Stimulated activated CD4-positive, alpha-beta T cell treated with anti-CD3 and anti-CD28 coated beads, Interleukin-4, amount 100 ng/mL, for 1 hour (primary cell): ENCODE data around the gene SLC30A10.
A peak's percentile ranks its signal among the peaks of the same experiment; 100 is the strongest.
"Not testable (repeated sequence)": the region's sequence is repeated elsewhere in the genome, so short reads cannot be mapped to it uniquely, and the experiment has no call there.

Source experiments
- DNase-seq: peaks from one replicate; pipeline ENCODE4 v3.0.0-alpha.2; 2020

The SLC30A10 gene

GRCh38 chr1:219927956-219928790 is at the start of gene SLC30A10:
Gene SLC30A10, minus strand, starts transcription at chr1:219928557. Its CDS starts 117 bp downstream, at chr1:219928440.
- peak; percentile 2 for DNase-seq

DNA sequence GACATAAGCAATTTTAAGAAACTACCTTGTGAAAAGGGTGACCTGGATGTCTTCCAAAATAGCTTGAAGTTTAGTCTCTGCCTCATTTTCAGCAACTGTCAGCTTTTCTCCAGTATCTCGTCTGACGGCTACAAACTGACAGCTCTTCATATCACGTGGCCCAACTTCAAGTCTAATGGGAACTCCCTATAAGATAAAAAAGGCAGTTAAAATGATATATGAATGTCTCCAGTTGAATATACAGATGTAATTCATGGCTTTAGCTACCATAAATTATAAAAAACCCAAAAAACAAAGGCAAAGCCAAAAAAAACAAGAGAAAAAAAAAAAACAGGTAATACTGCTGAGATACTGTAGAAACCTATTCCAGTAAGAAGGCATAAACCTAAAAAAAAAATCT is 44.9 kb upstream of the SLC30A10 start:
- DNase-seq = no peak

GRCh38 chr1:219967361-219967760 is 39.0 kb upstream of the SLC30A10 start:
- no peak for DNase-seq

- DNase-seq = no peak
Observed at GRCh38 chr1:219966071-219966349, 37.7 kb upstream of the SLC30A10 start.

DNA sequence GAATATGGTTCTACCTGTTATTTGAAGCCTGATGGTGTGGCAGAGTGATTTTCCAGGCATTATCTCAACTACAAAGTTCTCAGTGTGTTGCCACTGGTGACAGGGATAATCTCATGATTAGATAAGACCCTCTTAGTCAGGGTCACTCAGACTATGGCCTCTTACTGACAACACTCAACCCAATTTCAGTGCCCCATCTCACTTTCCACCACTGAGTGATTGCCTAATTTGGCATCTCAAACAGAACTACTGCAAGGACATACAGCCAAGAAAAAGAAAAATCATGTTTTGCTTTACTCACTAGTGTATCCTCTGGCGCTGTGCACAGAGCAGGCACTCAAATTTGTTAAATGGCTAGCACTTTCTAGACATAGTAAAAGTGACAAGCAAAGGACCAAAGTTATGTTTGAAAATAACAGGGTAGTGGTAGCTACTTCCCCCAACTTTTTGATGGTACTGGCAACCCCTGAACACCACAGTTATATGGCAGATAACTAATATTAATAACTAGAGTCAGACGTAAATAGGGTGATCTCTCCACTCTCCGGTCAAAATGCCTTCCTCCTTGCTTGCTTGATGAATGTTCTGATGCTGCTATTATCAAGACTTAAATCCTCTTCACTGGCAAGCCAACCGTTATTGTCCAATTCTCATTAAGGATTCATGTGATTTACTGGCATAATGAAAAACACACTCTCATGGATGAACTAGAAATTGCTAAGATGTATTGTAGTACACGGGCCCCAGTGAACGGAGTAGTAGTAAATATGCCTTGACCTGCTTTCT is 37.1 kb upstream of the SLC30A10 start:
- no peak for DNase-seq

- DNase-seq = no peak
Observed at GRCh38 chr1:219963432-219963831, 35.1 kb upstream of the SLC30A10 start.

DNA sequence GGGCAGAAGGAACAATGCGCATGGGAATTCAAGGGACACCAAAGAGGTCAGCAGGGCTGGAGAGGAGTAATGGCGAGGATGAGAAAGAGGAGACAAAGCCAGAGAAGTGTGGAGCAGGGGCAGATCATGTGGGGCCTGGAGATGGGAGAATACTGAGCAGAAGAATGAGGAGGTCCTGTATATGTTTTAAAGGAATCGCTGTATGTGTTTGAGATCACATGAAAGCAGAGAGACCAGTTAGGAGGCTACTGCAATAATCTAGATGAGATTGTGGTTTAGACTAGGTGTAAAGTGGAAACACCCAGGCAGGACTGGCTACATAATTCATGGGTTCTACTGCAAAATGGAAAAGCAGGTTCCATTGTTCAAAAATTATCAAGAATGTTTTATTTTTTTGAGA is 33.3 kb upstream of the SLC30A10 start:
- DNase-seq = no peak

DNA sequence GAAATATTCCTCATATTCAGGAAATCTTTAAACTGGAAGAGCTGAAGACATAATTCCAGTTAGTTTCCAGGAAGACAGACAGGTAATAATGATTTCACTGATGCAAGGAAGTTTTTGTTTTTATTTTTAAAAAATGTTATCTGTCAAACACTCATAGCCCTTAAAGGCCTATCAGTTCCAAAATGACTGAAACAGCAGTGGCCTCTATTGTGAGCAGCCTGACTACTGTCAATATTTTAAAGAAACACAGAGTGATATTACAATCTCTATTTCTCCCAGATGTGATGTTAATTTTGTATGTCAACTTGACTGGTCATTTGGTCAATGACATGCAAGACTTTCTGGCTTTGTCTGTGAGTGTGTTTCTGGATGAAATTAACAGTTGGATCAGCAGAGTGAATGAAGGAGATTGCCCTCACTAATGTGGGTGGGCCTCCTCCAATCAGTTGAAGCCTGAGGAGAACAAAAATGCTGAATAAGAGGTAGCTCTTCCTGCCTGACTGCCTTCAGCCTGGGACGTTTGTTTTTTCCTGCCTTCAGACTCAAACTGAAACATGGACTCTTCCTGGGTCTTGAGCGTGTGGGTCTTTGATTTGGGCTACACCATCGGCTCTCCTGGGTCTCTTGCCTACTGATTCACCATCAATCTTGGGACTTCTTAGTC is 31.3 kb upstream of the SLC30A10 start:
- no peak for DNase-seq

DNA sequence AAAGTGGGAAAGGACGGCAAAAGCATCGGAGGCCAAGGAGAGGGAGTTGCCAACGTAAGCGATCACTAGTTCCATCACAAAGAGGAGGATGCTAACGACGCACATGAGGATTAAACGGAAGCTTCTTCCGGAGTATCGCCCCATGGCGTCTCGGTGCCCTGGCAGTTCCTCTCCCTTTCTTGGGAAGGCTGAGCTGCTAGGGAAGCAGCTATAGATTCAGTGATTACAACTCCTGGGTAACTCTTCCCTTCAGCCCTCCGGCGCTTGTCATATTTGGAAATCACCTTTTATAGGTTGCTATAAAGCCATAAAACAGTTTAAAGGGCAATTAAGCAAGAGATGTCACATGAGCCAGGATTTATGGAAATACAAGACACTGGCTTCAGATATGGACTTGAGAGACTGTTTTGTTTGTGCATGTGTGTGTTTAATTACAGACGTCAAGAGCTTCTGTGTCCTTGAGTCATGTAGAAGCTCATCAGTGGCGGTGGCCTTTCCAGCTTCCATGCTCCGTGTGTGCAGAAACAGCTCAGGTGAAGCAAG is 30.6 kb upstream of the SLC30A10 start:
- DNase-seq = no peak

- no peak for DNase-seq
Observed at GRCh38 chr1:219954736-219955421, 26.5 kb upstream of the SLC30A10 start.

- no peak for DNase-seq
Observed at GRCh38 chr1:219954052-219954451, 25.7 kb upstream of the SLC30A10 start.

GRCh38 chr1:219952361-219952760 is 24.0 kb upstream of the SLC30A10 start:
- no peak for DNase-seq

GRCh38 chr1:219949227-219949626 is 20.9 kb upstream of the SLC30A10 start:
- DNase-seq = not testable (repeated sequence)

GRCh38 chr1:219948766-219949165 is 20.4 kb upstream of the SLC30A10 start:
- not testable (repeated sequence) for DNase-seq

- no peak for DNase-seq
Observed at GRCh38 chr1:219945795-219946194, 17.4 kb upstream of the SLC30A10 start.

DNA sequence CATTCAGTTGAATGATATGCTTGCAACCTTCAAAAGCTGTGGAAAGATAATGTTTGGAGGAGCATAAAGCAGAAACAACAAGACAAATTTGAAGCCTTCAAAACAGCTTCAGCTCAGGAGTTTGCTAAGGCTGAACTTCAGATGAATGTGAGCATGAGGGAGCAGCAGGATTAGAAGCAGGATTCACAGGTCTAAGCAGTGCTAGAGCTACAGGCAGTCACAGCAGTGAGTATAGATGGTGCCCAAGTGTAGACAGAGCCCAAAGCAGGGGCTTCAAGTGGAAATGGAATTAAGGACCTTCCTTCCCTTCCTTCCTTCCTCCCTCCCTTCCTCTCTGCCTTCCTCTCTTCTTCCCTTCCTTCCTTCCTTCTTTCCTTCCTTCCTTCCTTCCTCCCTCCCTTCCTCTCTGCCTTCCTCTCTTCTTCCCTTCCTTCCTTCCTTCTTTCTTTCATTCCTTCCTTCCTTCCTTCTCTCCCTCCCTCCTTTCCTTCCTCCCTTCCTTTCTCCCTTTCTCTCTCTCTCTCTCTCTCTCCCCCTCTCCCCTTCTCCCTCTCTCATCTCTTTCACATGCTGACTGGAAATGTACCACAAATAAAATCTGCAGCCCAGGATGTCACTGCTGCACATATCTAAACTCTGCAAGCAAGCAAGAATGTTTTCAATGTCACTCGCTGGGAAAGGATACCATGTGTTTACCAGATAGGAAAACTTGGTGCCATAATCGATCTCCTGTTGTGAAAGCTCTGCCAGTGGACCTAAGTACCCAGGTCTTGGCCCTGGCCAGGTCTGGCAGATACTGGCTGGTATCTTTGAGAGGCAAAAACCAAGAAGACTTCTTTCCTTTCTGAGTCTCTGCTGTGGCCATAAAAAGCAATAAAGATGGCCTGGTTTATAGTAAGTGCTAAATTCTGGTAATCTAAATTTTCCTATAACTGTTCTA is 13.1 kb upstream of the SLC30A10 start:
- DNase-seq = no peak

GRCh38 chr1:219940707-219941106 is 12.3 kb upstream of the SLC30A10 start:
- no peak for DNase-seq

DNA sequence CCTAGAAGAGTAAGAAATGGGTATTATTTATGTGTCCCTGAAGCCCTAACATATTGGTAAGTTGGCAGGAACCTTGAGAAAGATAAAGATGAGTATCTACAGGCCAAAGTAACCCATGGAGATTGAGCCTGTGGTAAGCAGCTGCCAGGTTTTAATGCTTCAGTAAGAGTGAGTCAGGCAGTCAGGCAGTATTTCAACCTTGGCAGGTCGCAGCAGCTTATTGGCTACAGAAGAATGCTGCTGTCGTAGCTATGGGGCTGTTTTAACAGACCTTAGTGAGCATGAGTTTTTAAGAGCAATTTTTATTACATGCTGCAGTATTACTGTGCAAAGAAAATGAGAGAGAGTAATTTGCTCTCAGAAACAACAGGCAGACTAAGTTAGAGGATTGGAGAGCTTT is 10.3 kb upstream of the SLC30A10 start:
- no peak for DNase-seq

DNA sequence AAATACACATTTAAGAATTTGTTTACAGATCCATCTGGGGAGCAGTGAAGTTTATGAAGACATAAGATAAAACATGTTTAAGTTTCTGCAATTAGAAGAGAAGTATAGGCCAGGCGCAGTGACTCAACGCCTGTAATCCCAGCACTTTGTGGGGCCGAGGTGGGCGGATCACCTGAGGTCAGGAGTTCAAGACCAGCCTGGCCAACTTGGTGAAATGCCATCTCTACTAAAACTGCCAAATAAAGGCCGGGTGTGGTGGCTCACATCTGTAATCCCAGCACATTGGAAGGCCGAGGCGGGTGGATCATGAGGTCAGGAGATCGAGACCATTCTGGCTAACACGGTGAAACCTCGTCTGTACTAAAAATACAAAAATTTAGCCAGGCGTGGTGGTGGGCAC is 5.4 kb upstream of the SLC30A10 start:
- DNase-seq = not testable (repeated sequence)

DNA sequence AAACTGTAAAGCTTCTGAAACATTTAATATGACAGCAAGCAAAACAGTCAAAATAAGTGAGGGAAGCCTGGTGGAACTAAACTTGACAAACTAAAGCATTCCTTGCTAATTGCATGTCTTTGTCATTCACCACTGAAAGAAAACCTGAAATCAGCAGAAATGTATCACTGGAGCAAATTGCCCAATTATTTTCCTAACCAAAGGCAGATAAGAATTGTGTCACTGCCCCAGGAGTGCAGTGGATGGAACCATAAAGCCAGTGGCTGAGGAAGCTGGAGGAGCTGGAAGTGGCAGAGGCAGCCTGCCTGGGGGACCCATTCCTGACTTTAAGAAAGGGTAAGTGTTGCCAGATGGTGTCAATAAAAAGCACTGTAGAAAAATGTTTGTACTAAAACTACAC is 2.7 kb upstream of the SLC30A10 start:
- no peak for DNase-seq

- no peak for DNase-seq
Observed at GRCh38 chr1:219928791-219929118, 398 bp upstream of the SLC30A10 start.
